K562 (cell line): Measurements from ENCODE around the gene UBE2E2. TPM values are rescaled to one million over a fixed set of nuclear protein-coding genes. Genes with fewer than 3 reads are reported as not detected.

Experiments used
- ATAC-seq: fragments of 200-7000 bp; cut with Tn5 transposase; 3 replicates; pipeline ENCODE4 v1.9.1; 2020; ENCODE audit warnings: moderate library complexity
- BruUV-seq: library from RNA; stranded (reverse); fragments of 400-500 nt; replicated peaks from 2 replicates; lab custom pipeline; 2021; lab: Mats Ljungman, UMichigan
- CTCF ChIA-PET: fragments of 300-600 bp; formaldehyde crosslinking; extraction: SDS; loops from one replicate; lab custom pipeline; 2021; ENCODE audit warnings: low intra/inter-chr PET ratio; lab: Yijun Ruan, JAX
- POLR2A ChIA-PET: fragments of 300-600, 350-650 bp; sonication (Branson Sonifier 250); formaldehyde crosslinking; extraction: SDS; loops from one replicate; lab custom pipeline; 2021; ENCODE audit warnings: antibody characterized with exemption, inconsistent platforms; lab: Yijun Ruan, JAX
- DNase-seq, 4 experiments: peaks; one replicate each; pipeline versions ENCODE4 v3.0.0 to v3.0.0-alpha.2; 2011 to 2018; ENCODE audit warnings: low spot score in 3 of 4, mixed read lengths in 3 of 4; ENCODE audit errors: extremely low read depth in 1 of 4
- FAIRE-seq: peaks from 2 replicates; lab custom pipeline; 2011; peaks lifted over from hg19 to GRCh38; lab: Jason Lieb, UNC
- H2AFZ ChIP-seq: 2 replicates; pipeline ENCODE4 v1.6.0; 2011; ENCODE audit warnings: low read depth, low read length, control low read depth, inconsistent platforms
- H3K27ac ChIP-seq: fragments of 200-600 bp; 3 replicates; pipeline ENCODE4 v1.8.0; 2011; ENCODE audit warnings: low read depth, mild to moderate bottlenecking, control low read depth, inconsistent platforms, low read length, moderate library complexity, mixed read lengths; ENCODE audit errors: extremely low read depth
- H3K27me3 ChIP-seq, 2 experiments: fragments of 300-600 bp in 1 of 2; 2 replicates in 1 of 2; 3 replicates in 1 of 2; pipeline versions ENCODE4 v1.6.0 to v1.8.0; 2011; ENCODE audit warnings: inconsistent platforms in 2 of 2, low read length in 2 of 2, mild to moderate bottlenecking in 1 of 2, mixed read lengths in 1 of 2, moderate library complexity in 1 of 2; ENCODE audit not compliant: control insufficient read depth in 2 of 2, insufficient read depth in 2 of 2
- H3K36me3 ChIP-seq: fragments of 300-600 bp; 3 replicates; pipeline ENCODE4 v1.8.0; 2011; ENCODE audit warnings: mild to moderate bottlenecking, low read length, inconsistent platforms; ENCODE audit not compliant: control insufficient read depth, insufficient read depth
- H3K4me1 ChIP-seq, 2 experiments: fragments of 200-600 bp in 1 of 2; replicated peaks in 1 of 2; 2 replicates in 1 of 2; 3 replicates in 1 of 2; pipeline versions ENCODE4 v1.5.1 to v1.8.0; 2011; ENCODE audit warnings: inconsistent platforms in 2 of 2, low read length in 2 of 2, mild to moderate bottlenecking in 1 of 2, mixed read lengths in 1 of 2, moderate library complexity in 1 of 2; ENCODE audit not compliant: control insufficient read depth in 2 of 2, insufficient read depth in 2 of 2
- H3K4me2 ChIP-seq: 2 replicates; pipeline ENCODE4 v1.6.1; 2011; ENCODE audit warnings: low read length, control low read depth, inconsistent platforms, mixed read lengths; ENCODE audit not compliant: insufficient read depth
- H3K4me3 ChIP-seq: fragments of 200-600 bp; sonication (generic), shearing (Covaris generic); 2 replicates; pipeline ENCODE4 v1.5.1; 2016; ENCODE audit warnings: control low read depth, inconsistent platforms
- H3K79me2 ChIP-seq: fragments of 200-600 bp; 3 replicates; pipeline ENCODE4 v1.8.0; 2011; ENCODE audit warnings: low read length, inconsistent platforms; ENCODE audit not compliant: control insufficient read depth, insufficient read depth
- H3K9ac ChIP-seq, 2 experiments: 2 replicates each; pipeline versions ENCODE4 v1.6.0 to v1.6.1; 2011; ENCODE audit warnings: low read depth in 2 of 2, low read length in 2 of 2, control low read depth in 1 of 2, inconsistent platforms in 1 of 2, mild to moderate bottlenecking in 1 of 2, mixed read lengths in 1 of 2; ENCODE audit not compliant: insufficient read depth in 1 of 2
- H3K9me1 ChIP-seq: one replicate; pipeline ENCODE4 v1.6.0; 2011; ENCODE audit warnings: inconsistent platforms, mild to moderate bottlenecking, low read length, moderate library complexity; ENCODE audit not compliant: control insufficient read depth, insufficient read depth
- H3K9me3 ChIP-seq: replicated peaks from 2 replicates; pipeline ENCODE4 v1.5.1; 2011; ENCODE audit warnings: low read depth, low read length, inconsistent platforms; ENCODE audit not compliant: control insufficient read depth, insufficient read depth
- H4K20me1 ChIP-seq: replicated peaks from 2 replicates; pipeline ENCODE4 v1.6.1; 2011; ENCODE audit warnings: low read length, inconsistent platforms, mixed read lengths; ENCODE audit not compliant: control insufficient read depth, insufficient read depth
- CBX3 ChIP-seq, 2 experiments: IDR thresholded peaks; 1 replicate in 1 of 2; 2 replicates in 1 of 2; pipeline ENCODE4 v1.6.1; 2012; ENCODE audit warnings: inconsistent platforms in 2 of 2, low read length in 2 of 2, borderline replicate concordance in 1 of 2, control low read depth in 1 of 2
- DEAF1 ChIP-seq: fragments of 450-650 bp; formaldehyde crosslinking; IDR thresholded peaks from 2 replicates; pipeline ENCODE4 v1.4.0; 2020; ENCODE audit warnings: mild to moderate bottlenecking, moderate library complexity
- PHB ChIP-seq: fragments of 250-450 bp; sonication (Bioruptor Pico); IDR thresholded peaks from 2 replicates; pipeline ENCODE4 v1.5.0; 2021
- PKNOX1 ChIP-seq: fragments of 450-650 bp; IDR thresholded peaks from 2 replicates; pipeline ENCODE4 v1.6.1; 2016
- RBM14 ChIP-seq: fragments of 200-400 bp; formaldehyde crosslinking; IDR thresholded peaks from 2 replicates; pipeline ENCODE4 v1.6.1; 2018; ENCODE audit warnings: low read depth, mild to moderate bottlenecking, low read length, moderate library complexity, borderline replicate concordance; ENCODE audit not compliant: insufficient read depth
- RBM34 ChIP-seq: fragments of 200-400 bp; formaldehyde crosslinking; IDR thresholded peaks from 2 replicates; pipeline ENCODE4 v1.6.1; 2018; ENCODE audit warnings: low read length, borderline replicate concordance; ENCODE audit not compliant: insufficient read depth
- SRSF9 ChIP-seq: fragments of 200-400 bp; formaldehyde crosslinking; IDR thresholded peaks from 2 replicates; pipeline ENCODE4 v1.6.1; 2017; ENCODE audit warnings: low read depth, low read length, borderline replicate concordance
- WGBS: fragments of 100-300 bp; shearing (Covaris generic); methylation state at CpG from one replicate; pipeline ENCODE4 v1.1.6; 2016; ENCODE audit warnings: low coverage, mixed read lengths; ENCODE audit not compliant: insufficient coverage; ENCODE audit errors: missing lambda C conversion rate; 5-methylcytosine and 5-hydroxymethylcytosine counted together
- in situ Hi-C: fragments of 300-500 bp; cut with MboI; formaldehyde crosslinking; loops from 4 replicates; pipeline ENCODE4 v1.15.0; 2018; ENCODE audit warnings: inconsistent platforms, mixed read lengths
- intact Hi-C: fragments of 100-400 bp; cut with micrococcal nuclease; formaldehyde crosslinking; loops from 2 replicates; pipeline ENCODE4 v1.14.2; 2022
- polyA plus RNA-seq, 8 experiments: library from polyadenylated mRNA; depleted of rRNA in 4 of 8; stranded (reverse) in 5 of 8; unstranded in 3 of 8; fragments of >200 nt; fragmentation: Nextera tagmentation in 2 of 8; fragmentation: Illumina TruSeq in 1 of 8; extraction: Ambion mirVana in 2 of 8; extraction: Trizol in 1 of 8; gene quantifications; 2 replicates each; pipeline versions ENCODE4 v1.2.1 to v1.2.3, GENCODE V29; 2011 to 2014; ENCODE audit warnings: inconsistent platforms in 1 of 8, missing spikeins in 1 of 8
- total RNA-seq, 7 experiments: library from RNA; depleted of rRNA in 6 of 7; stranded (reverse); fragments of >200 nt in 6 of 7; fragmentation: Illumina TruSeq in 2 of 7; extraction: Trizol in 2 of 7; gene quantifications; 2 replicates each; pipeline versions ENCODE4 v1.2.1 to v1.2.3, GENCODE V29; 2011 to 2021; ENCODE audit warnings: low replicate concordance in 1 of 7

Gene UBE2E2
- total and polyA plus RNA-seq, 9 of the 15 experiments (the other 6 are each of a cell fraction or from before 2014, with no cell fraction given) = 0.22 to 5.1 (median 1.9) TPM

- Histone ChIP-seq H3K9me3 (peaks cover 3% of the 10 kb centered on the region; the same call in 1 of the 2 replicates), H4K20me1 (no peaks in the 10 kb centered on the region), H3K27ac (no peak overlapping the region), H3K79me2 (no peaks in the 10 kb centered on the region), H3K27me3 (no peaks in the 10 kb centered on the region), H3K4me3 (no peak overlapping the region), H3K9me1 (no peaks in the 10 kb centered on the region), H3K9ac (no peak overlapping the region), H2AFZ (no peak overlapping the region), H3K4me1 (no peaks in the 10 kb centered on the region), H3K4me2 (no peak overlapping the region), H3K36me3 (no peaks in the 10 kb centered on the region)
- no peak for FAIRE-seq
- WGBS = 0% methylated on average over 4 of the region's 4 CpGs
- BruUV-seq = no TSS peak
- intact Hi-C loops (no loop called here), in situ Hi-C loops (no loop called here)
- TF ChIP-seq SRSF9 = no peak
- TF ChIP-seq PKNOX1 = no peak
- no peak for TF ChIP-seq RBM34
- TF ChIP-seq PHB = no peak
- no peak for TF ChIP-seq RBM14
- TF ChIP-seq CBX3 (IDR thresholded peaks at IDR 0.05; ENCODE audit: borderline replicate concordance in 1 of 2, low read length in 2 of 2) = no peak
- TF ChIP-seq DEAF1 (CRISPR knock-in tag) = no peak
- DNase-seq = no peak
- ChIA-PET POLR2A (no interaction called here), CTCF (no interaction called here)
- no peak for ATAC-seq
These were observed 256.9 kb downstream of the UBE2E2 start for GRCh38 chr3:23459889-23460546.
